Lower leg skin (tissue), 4 donors: ENCODE data around the gene ERC2. TPM values are rescaled to one million over a fixed set of nuclear protein-coding genes. Genes with fewer than 3 reads are reported as not detected.

Source experiments
- DNase-seq, 2 donors: peaks; one replicate each; pipeline ENCODE4 v3.0.0-alpha.2; 2019; ENCODE audit warnings: low spot score in 2 of 2
- H3K4me3 ChIP-seq: fragments of 200-600 bp; sonication (generic); 2 replicates; pipeline ENCODE4 v1.5.1; 2017; ENCODE audit warnings: mild to moderate bottlenecking, low read depth; ENCODE audit not compliant: poor library complexity, severe bottlenecking
- CTCF ChIP-seq, 3 donors: fragments of 450-650 bp; IDR thresholded peaks; one replicate each; pipeline ENCODE4 v1.5.1; 2016; ENCODE audit warnings: antibody characterized with exemption in 3 of 3, mild to moderate bottlenecking in 3 of 3, moderate library complexity in 2 of 3
- POLR2A ChIP-seq, 2 donors: fragments of 450-650 bp; IDR thresholded peaks; one replicate each; pipeline ENCODE4 v1.6.1; 2016 to 2017; ENCODE audit warnings: antibody characterized with exemption in 2 of 2, mild to moderate bottlenecking in 1 of 2, moderate library complexity in 1 of 2
- WGBS, 2 donors: methylation state at CpG; one replicate each; pipeline ENCODE4 v1.1.5; 2018; 5-methylcytosine and 5-hydroxymethylcytosine counted together
- intact Hi-C: fragments of 100-400 bp; cut with DNase I; formaldehyde crosslinking; loops from one replicate; pipeline ENCODE4 v1.15.0; 2023; ENCODE audit warnings: low total_unique reads
- total RNA-seq, 4 donors: library from RNA; depleted of rRNA; stranded (reverse); fragments of >200 nt; gene quantifications; one replicate each; pipeline ENCODE4 v1.1.0, GENCODE V29; 2016

Gene ERC2
- total RNA-seq, 4 donors from 2014 or later, result 0.23 to 1.3 (median 0.42) TPM; not detected in 1

- DNase-seq, result no peak
- intact Hi-C loops, result no loop called here
- H3K4me3 ChIP-seq, result no peak overlapping the region
- WGBS, 2 donors, result 51% methylated on average over 10 of the region's 10 CpGs
- no peak for TF ChIP-seq CTCF (IDR thresholded peaks at IDR 0.05)
- no peak for TF ChIP-seq POLR2A (IDR thresholded peaks at IDR 0.05)
Observed at GRCh38 chr3:55569033-55569599, 899.2 kb downstream of the ERC2 start.

GRCh38 chr3:55567615-55568014 is 900.7 kb downstream of the ERC2 start:
- TF ChIP-seq POLR2A (IDR thresholded peaks at IDR 0.05) (no peak), CTCF (IDR thresholded peaks at IDR 0.05) (no peak)
- intact Hi-C loops, result no loop called here
- no peak for DNase-seq
- 83 to 95% methylated on average over 3 of the region's 3 CpGs for WGBS, 2 donors
- H3K4me3 ChIP-seq, result no peak overlapping the region

- no peak for TF ChIP-seq CTCF (IDR thresholded peaks at IDR 0.05)
- no peak for TF ChIP-seq POLR2A (IDR thresholded peaks at IDR 0.05)
- intact Hi-C loops, result no loop called here
- no peak for DNase-seq
- no peak overlapping the region for H3K4me3 ChIP-seq
- 93 to 100% methylated on average over 1 of the region's 1 CpG for WGBS, 2 donors
Observed at GRCh38 chr3:55567121-55567520, 901.1 kb downstream of the ERC2 start.

- DNase-seq, result peak in 1 of 2 donors; percentile 9
- H3K4me3 ChIP-seq, result no peak overlapping the region
- TF ChIP-seq POLR2A (IDR thresholded peaks at IDR 0.05) (no peak), CTCF (IDR thresholded peaks at IDR 0.05) (no peak)
- intact Hi-C loops, result no loop called here
- 51 to 53% methylated on average over 3 of the region's 3 CpGs for WGBS, 2 donors
Observed at GRCh38 chr3:55565521-55565920, 902.7 kb downstream of the ERC2 start.

- TF ChIP-seq CTCF (IDR thresholded peaks at IDR 0.05), result no peak
- TF ChIP-seq POLR2A (IDR thresholded peaks at IDR 0.05), result no peak
- WGBS, 2 donors, result 75 to 83% methylated on average over 6 of the region's 6 CpGs
- DNase-seq, result peak in 1 of 2 donors; percentile 17
- intact Hi-C loops, result no loop called here
- no peak overlapping the region for H3K4me3 ChIP-seq
Observed at GRCh38 chr3:55564726-55565125, 903.5 kb downstream of the ERC2 start.

- TF ChIP-seq CTCF (IDR thresholded peaks at IDR 0.05) (no peak), POLR2A (IDR thresholded peaks at IDR 0.05) (no peak)
- DNase-seq, result no peak
- no peak overlapping the region for H3K4me3 ChIP-seq
- WGBS, 2 donors, result 45 to 47% methylated on average over 1 of the region's 1 CpG
- intact Hi-C loops, result no loop called here
Observed at GRCh38 chr3:55562700-55563099, 905.6 kb downstream of the ERC2 start.
